SU-DHL-6 (cell line): ENCODE data around the gene NNMT.

Source experiments
- CTCF ChIP-seq: fragments of 200-600 bp; sonication (generic); IDR thresholded peaks from one replicate; pipeline ENCODE4 v1.5.1; 2017; ENCODE audit warnings: antibody characterized with exemption, mild to moderate bottlenecking, low read length, moderate library complexity; ENCODE audit not compliant: insufficient read depth, poor library complexity, severe bottlenecking
- EZH2phosphoT487 ChIP-seq: fragments of 200-600 bp; sonication (generic), shearing (Covaris generic); conservative IDR thresholded peaks from 2 replicates; pipeline ENCODE4 v1.6.1; 2018; ENCODE audit warnings: mild to moderate bottlenecking, antibody characterized with exemption, low read length, moderate library complexity, mixed read lengths

GRCh38 chr11:114315749-114316368 lies 19.7 kb downstream of the NNMT start:
- no peak for TF ChIP-seq CTCF
- TF ChIP-seq EZH2phosphoT487, result no peak
